KOPT-K1 (cell line): ENCODE measurements around the gene TMPRSS11A.

ENCODE experiments used
- H3K27ac ChIP-seq: fragments of 200-600 bp; sonication (generic); 2 replicates; pipeline ENCODE4 v1.5.1; 2016; ENCODE audit warnings: antibody characterized with exemption, mild to moderate bottlenecking, low read depth, low read length; ENCODE audit not compliant: poor library complexity, severe bottlenecking
- H3K36me3 ChIP-seq: fragments of 200-600 bp; sonication (generic); 2 replicates; pipeline ENCODE4 v1.5.1; 2017; ENCODE audit warnings: antibody characterized with exemption, mild to moderate bottlenecking, low read length, moderate library complexity; ENCODE audit not compliant: insufficient read depth
- H3K9me3 ChIP-seq: fragments of 200-600 bp; sonication (generic); 2 replicates; pipeline ENCODE4 v1.5.1; 2017; ENCODE audit warnings: antibody characterized with exemption, low read length, mild to moderate bottlenecking; ENCODE audit not compliant: insufficient read depth, poor library complexity, severe bottlenecking

TMPRSS11A gene

DNA sequence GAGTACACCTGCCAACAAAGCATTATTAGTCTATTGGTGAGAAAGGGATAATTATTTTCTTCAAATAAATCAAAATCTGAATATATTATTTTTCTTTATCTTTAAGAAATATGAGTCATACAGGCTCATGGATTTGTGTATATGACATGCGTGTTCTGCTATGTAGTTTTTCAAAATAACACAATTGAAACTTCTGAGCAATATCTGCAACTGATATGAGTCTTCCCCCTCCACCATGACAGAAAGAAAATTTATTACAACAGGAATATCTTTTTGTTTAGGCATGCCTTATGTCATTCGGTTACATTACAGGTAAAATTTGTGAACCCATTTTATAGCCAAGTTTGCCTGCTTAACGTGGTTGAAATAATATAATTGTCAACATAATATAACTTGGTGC, 32.0 kb downstream of the TMPRSS11A start:
- Histone ChIP-seq H3K27ac (no peak overlapping the region), H3K9me3 (peaks cover 3% of the 10 kb centered on the region), H3K36me3 (no peaks in the 10 kb centered on the region)

DNA sequence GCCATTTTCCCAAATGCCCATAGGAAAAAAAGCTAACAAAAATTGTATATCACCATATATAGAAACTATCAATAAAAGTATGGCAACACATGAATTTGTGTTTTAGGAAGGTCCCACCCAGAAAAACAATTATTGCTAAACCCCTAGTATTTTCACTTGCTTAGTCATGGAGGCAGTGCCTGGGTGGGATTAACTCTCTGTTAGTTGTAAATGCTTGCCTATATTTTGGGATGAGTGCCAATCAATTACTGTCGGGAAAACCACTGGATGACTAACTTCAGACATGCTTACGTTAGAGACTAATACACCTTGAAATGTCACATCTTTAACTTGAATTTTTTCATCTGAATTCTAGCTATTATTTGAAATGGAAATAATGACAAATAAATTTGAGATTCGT, 33.9 kb downstream of the TMPRSS11A start:
- no peaks in the 10 kb centered on the region for H3K36me3 ChIP-seq
- H3K9me3 ChIP-seq, result peaks cover 3% of the 10 kb centered on the region
- H3K27ac ChIP-seq, result no peak overlapping the region

DNA sequence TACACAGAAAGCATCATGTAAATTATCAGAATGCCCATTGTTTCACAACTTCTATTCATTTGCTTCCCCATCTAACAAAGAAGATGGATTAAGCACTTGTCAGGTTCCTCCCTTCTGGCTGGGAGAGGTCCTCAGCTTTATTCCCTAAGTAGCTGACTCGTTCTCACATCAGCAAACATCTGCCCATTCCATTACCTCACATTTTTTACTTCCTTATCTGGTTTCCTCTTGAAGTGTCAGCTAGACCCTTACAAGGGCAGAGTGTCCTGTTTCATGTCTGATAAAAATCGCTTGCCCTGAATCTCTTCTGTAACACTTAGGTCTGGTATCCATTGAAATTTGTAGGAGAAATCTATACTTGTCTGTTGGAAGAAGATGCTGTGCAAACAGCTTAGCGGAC, 34.7 kb downstream of the TMPRSS11A start:
- Histone ChIP-seq H3K9me3 (peaks cover 3% of the 10 kb centered on the region), H3K27ac (no peak overlapping the region), H3K36me3 (no peaks in the 10 kb centered on the region)

DNA sequence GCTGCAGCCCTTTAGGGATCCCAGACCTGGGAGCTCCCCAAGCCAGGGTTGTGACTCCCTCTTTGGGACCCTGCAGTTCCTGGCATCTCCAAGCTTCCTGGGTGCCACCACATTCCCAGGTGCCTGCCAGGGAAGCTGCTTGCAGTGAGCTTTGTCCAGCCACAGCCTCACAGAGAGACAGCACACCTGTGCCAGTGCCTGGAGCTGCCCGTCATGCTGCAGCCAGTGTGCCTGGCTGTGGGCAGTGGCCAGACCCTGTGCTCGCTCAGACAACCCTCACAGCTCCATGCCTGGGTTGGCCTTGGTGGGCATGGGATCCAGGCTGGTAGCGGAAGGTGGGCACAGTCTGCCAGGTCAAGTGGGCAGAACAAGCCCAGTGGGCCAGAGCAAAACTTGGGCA, 36.0 kb downstream of the TMPRSS11A start:
- Histone ChIP-seq H3K36me3 (no peaks in the 10 kb centered on the region), H3K27ac (no peak overlapping the region), H3K9me3 (peaks cover 3% of the 10 kb centered on the region)

DNA sequence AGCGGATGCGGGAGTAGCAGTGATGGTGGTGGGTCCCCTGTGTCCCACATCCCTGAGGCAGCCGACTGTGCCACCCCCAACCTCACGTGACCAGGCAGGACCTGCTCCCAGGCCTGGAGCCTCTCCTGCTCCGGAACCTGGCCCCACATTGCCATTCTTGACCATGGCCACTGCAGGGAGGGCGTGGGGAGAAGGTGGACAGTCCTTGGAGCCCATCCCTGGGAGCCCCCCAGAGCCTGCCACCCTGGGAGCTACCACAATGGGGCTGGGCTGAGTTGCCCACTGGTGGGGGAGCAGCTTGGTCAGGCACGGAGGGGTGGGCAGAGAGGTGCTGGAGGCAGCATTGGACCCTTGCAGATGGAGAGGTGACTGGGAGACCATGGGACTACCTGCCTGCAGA, 36.8 kb downstream of the TMPRSS11A start:
- no peak overlapping the region for H3K27ac ChIP-seq
- peaks cover 3% of the 10 kb centered on the region for H3K9me3 ChIP-seq
- H3K36me3 ChIP-seq, result no peaks in the 10 kb centered on the region

DNA sequence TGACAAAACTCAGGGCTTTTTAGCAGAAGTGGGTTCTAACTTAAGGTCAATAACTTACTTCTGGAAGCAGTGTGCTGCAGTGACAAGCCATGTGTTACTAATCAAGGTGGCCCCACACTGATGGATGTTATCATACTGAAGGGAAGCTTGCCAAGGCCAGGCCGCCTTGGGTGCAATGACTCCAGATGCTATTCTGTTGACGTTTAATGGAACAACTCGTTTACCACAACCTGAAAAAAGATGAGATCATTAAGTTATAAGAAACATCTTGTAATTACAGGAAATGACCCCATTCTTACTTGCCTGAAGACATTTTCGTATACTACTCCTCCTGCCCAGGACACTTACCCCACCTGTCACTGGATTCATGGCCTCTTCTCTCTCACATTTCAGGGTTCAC, 40.6 kb downstream of the TMPRSS11A start:
- Histone ChIP-seq H3K9me3 (peaks cover 3% of the 10 kb centered on the region), H3K27ac (no peak overlapping the region), H3K36me3 (no peaks in the 10 kb centered on the region)

DNA sequence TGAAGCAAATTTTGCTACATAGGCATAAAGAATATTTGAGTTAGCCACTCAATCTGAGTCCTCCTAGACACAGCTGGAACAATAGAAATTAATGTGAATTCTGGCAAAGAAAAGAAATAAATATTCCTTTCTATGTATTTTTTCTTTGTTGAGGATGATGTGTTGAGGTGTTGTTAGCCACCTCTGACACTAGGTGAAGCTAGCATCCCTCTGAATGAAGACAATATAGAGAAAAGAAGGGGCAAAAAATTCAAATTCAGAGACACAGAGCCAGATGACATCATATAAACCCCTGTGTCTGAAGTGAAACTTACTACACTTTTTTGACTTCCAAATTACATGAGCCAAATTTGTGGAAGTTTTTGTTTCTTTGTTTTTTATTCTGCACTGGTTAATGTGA, 44.9 kb downstream of the TMPRSS11A start:
- Histone ChIP-seq H3K36me3 (no peaks in the 10 kb centered on the region), H3K9me3 (no peaks in the 10 kb centered on the region), H3K27ac (no peak overlapping the region)

DNA sequence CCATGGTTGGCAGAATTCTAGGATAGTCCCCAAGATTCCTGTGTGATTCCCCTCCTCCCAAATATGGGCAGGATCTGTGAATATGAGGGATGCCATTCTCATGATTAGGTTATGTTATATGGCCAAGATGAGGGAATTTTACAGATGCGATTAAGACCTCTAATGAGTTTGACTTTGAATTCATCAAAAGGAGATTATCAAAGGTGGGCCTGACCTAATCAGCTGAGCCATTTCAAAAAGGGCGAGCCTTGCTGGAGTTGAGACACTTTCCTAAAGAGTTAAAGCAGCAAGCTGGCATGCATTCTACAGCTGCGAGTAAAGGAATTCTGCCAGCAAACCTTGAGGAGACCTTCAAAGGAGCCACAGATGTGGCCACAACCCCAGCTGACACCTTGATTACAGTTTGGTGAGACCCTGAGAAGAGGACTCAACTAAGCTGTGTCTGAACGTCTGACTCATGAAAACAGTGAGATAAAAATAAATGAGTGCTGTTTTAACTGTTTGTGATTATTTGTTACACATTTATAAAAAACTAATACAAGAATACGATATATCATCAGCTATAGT, 47.8 kb downstream of the TMPRSS11A start:
- Histone ChIP-seq H3K9me3 (no peaks in the 10 kb centered on the region), H3K36me3 (no peaks in the 10 kb centered on the region), H3K27ac (no peak overlapping the region)

DNA sequence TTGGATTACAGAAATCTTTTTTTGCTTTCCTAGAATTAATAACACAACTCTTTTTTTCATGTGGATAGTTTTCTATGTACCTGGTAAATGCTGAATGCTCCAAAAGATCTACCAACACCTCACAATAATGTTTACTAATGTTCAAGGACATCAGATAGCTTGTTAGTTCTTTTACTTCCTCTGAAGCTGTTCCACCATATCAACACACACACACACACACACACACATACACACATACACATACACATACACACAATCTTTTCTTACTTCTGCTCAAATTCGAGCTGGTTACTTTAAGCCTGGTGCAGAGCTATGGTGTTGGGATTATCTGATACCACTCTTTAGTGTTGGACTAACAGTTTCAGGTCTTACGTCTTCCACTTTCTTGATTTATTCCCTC, 51.2 kb downstream of the TMPRSS11A start:
- Histone ChIP-seq H3K27ac (no peak overlapping the region), H3K36me3 (no peaks in the 10 kb centered on the region), H3K9me3 (no peaks in the 10 kb centered on the region)

DNA sequence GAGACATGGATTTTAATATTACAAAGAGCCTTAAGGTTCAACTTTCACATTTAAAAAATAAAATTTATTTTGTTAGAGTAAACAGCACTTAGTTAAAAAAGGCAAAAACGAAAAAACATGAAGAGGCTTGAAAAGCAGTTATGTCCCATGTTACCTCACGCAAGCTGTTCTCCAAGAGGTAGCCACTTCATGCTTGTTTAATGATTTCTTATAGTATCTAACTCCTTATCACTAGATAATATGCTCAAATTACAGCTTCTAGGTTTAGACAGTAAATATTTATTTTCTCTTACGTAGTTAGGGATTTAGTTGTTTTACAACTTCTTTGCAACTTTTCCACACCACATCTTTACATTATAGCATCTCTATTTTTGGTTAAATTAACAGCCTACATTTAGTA, 51.7 kb downstream of the TMPRSS11A start:
- Histone ChIP-seq H3K36me3 (no peaks in the 10 kb centered on the region), H3K9me3 (no peaks in the 10 kb centered on the region), H3K27ac (no peak overlapping the region)

DNA sequence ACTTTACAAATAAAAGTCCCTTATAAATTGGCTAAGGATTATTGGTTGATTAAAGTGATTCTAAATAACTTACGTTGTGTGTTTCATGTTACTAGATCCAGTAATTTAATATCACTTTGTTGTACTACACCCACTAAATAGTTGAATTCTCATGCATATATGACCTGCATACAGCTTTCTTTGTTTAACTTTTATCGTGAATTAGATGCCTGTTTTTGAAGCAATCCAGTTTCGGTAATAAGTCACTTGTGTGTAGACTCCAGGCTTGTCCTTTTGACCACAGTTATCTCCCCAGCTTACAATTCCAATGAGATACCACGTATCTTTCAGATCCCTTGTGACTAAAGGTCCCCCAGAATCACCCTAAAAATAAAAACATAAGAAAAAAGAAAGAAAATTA, 52.2 kb downstream of the TMPRSS11A start:
- no peaks in the 10 kb centered on the region for H3K36me3 ChIP-seq
- H3K27ac ChIP-seq, result no peak overlapping the region
- no peaks in the 10 kb centered on the region for H3K9me3 ChIP-seq

DNA sequence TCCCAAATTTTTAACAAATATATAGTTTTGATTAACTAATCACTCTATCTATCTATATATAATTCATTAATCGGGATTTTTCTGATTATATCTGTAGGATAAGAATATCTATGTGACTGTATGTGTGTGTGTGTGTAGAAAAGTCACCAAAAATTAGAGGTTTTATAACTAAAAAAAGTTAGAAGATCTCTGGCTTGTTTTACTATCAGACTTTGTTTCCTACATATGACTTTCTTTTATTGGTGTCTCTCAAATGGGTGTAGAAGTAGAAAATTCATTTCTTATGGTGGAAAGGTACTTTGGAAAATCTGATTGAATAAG, 52.7 kb downstream of the TMPRSS11A start:
- Histone ChIP-seq H3K36me3 (no peaks in the 10 kb centered on the region), H3K27ac (no peak overlapping the region), H3K9me3 (no peaks in the 10 kb centered on the region)

DNA sequence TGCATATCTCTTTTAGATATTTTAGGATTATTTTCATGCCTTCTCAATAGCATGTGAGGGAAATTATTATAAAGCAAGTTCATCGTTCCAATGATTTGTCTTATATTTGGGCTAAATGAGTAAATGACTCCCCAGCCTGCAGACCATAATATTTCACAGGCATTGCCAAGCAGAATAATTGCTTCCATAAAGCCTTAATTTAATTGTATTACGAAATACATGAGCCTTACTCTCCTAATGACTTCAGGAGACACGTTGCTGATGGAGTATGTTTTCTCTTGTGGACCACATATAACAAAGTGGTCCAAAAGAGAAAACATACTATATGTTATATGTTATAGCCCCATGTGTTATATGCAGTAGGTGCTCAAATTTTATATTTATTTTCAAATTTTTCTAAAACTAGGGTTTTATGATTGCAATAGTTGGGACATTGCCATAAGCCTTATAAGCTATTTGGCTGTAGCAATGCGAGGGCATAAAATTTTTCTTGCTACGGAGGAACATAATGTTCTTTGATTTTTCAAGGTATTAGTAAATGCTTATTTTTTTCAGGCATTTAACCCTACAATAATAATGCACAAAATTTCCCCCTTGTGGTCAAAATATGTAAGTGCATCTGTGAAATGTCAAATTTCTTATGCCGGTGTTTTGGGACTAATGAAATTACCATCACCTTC, 53.2 kb downstream of the TMPRSS11A start:
- Histone ChIP-seq H3K36me3 (no peaks in the 10 kb centered on the region), H3K27ac (no peak overlapping the region), H3K9me3 (no peaks in the 10 kb centered on the region)

DNA sequence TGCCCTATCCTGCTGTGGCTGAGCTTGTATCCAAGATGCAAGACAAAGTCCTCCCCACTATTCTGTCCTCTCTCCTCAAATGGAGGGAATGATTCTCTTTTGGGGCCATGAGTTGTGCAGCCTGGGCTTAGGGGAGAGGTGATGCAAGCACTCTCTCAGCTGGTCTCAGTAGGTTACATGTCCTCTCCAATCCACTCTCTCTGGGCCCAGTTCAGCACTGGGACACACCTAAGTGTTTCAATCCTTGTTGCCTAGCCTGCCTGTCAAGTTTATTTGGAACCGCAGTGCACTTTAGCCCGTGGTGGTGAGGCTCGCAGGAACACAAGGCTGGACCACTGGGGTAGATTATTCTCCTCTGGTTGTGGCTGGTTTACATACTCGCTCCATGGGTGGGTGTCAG, 55.6 kb downstream of the TMPRSS11A start:
- H3K36me3 ChIP-seq, result no peaks in the 10 kb centered on the region
- H3K27ac ChIP-seq, result no peak overlapping the region
- H3K9me3 ChIP-seq, result no peaks in the 10 kb centered on the region

DNA sequence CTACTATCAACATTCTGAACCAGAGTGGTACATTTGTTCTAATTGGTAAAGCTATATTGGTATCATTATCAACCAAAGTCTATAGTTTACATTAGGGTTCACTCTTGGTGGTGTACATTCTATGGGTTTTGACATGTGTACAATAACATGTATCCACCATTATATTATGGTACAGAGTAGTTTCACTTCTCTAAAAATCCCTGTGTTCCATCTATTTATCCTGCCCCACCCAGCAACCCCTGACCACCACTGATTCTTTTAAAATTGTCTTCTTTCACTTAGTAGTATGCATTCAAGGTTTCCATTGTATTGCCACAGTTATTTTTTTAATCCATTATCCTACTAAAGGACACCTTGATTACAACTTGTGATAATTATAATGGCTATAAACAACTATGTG, 64.2 kb downstream of the TMPRSS11A start:
- Histone ChIP-seq H3K9me3 (no peaks in the 10 kb centered on the region), H3K36me3 (no peaks in the 10 kb centered on the region), H3K27ac (no peak overlapping the region)

DNA sequence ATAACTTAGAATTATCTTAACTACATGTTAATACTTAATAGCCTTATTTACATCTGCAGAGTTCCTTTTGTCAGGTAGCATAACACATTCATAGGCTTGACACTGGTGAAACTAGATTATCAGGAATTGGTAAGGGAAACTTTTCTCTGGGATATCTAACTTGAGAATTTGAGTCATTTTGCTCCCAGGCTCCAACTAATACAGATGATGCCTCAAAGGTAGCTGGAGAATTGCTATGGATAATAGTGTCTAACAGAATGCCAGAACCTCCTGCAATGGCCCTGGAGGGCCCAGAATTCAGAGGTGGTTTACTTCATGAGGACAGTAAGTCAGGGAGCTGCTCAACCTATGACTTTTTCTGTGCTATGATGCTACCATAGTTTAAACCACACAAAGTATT, 65.6 kb downstream of the TMPRSS11A start:
- Histone ChIP-seq H3K27ac (no peak overlapping the region), H3K36me3 (no peaks in the 10 kb centered on the region), H3K9me3 (no peaks in the 10 kb centered on the region)
